HG03439 (cell line): ENCODE measurements around the gene SLC6A19.

Source experiments
- ATAC-seq: cut with Tn5 transposase; IDR thresholded peaks from one replicate; pipeline ENCODE4 v1.9.1; 2021; ENCODE audit warnings: mild to moderate bottlenecking, moderate library complexity; ENCODE audit not compliant: unreplicated experiment

SLC6A19 gene

DNA sequence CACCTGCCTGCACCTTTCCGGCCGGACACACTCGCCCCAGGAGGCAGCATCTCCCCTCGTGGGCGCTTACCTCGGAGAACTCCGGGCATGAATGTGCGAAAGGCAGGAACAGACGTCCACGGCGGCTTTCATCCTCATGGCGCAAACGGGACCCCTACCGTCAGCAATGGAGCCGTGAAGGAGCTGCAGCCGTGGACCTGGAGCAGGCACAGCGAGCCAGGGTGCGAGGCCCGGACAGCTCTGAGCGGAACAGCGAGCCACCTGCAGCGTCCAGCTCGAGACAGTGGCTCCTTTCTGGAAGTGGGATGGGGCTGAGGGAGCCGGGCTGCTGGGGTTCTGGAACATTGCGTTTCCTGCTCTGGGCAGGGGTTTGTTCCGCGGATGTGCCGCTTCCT lies 7.8 kb upstream of the SLC6A19 start:
- no peak for ATAC-seq

DNA sequence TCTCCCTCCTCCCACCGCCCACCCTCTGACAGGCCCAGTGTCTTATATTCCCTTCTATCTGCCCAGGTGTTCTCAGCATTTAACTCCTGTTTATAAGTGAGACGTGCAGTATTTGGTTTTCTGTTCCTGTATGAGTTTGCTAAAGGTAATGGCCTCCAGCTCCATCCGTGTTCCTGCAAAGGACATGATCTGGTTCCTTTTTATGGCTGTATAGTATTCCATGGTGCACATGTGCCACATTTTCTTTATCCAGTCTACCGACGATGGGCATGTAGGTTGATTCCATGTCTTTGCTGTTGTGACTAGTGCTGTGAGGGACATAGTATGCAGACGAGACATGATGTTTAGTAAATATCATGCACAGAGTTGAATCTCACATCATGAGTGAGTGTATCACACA lies 7.0 kb upstream of the SLC6A19 start:
- no peak for ATAC-seq

DNA sequence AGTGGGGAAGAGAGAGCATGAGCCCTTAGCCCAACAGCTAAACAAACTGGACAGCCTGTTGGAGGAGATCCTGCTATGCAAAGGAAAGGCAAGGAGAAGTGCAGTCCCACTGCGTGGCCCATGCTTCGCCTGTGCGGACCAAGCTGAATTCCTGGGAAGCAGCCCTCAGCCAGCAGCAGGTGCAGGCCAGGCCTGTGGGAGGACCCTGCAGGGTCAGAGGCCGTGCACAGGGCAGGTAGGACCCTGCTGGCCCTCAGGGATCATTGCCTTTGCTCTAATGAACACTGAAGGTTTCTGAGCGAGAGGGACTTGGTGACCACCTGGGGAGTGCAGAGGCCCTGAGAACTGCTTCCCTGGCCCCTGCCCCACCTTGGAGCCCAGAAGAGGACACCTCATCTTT lies 6.0 kb upstream of the SLC6A19 start:
- ATAC-seq, result no peak

DNA sequence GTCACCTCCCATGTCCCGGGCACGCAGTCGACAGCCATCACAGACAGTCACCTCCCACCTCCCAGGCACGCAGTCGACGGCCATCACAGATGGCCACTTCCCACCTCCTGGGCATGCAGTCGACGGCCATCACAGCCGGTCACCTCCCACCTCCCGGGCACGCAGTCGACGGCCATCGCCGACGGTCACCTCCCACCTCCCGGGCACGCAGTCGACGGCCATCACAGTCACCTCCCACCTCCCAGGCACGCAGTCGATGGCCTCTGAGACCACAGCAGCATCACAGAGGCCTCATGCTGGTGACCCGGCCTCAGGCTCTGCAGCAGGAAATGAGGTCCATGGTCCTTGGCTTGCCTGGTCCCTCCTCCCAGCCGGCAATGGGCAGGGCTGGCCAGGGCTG lies 5.5 kb upstream of the SLC6A19 start:
- ATAC-seq, result no peak

DNA sequence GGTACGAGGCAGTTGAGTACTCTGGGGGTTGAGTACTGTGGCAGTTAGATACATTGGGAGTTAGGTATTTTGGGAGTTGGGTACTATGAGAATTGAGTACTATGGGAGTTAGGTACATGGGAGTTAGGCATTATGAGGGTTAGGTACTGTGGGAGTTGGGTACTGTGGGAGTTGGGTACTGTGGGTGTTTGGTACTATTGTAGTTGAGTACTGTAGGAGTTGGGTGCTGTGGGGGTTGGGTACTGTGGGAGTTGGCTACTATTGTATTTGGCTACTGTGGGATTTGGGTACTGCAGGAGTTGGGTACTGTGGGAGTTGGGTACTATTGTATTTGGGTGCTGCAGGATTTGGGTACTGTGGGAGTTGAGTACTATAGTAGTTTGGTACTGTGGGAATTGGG lies 4.8 kb upstream of the SLC6A19 start:
- no peak for ATAC-seq

DNA sequence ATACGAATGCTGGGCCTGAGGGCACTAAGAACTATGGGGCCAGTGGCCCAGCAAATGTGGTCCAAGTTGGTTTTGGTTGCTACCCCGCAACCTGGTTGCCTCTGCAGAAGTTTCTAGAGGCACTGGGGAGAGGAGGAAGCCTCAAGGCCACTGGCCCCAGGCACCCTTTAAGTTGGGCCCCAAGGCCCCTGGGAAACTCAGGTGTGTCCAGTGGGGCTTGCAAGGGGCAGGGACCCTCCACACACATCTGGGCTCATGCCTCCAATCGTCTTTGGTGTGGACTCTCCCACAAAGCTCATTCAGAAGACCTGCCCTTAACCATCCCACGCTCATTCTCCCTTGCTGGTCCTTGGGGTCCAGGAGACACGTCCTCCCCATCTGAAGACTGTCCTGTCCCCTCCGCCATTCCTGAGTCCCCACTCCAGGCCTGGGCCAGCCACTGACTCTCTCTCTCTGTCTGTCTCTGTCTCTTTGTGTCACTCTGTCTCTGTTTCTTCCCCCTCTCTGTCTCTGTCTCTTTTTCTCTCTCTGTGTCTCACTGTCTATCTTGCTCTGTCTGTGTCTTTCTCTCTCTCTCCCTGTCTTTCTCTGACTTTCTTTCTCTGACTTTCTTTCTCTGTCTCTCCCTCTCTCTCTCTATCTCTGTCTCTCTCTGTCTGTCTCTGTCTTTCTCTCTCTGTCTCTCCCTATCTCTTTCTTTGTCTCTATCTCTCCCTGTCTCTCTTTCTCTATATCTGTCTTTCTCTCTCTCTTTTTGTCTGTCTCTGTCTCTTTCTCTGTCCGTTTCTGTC lies 3.3 kb upstream of the SLC6A19 start:
- no peak for ATAC-seq

DNA sequence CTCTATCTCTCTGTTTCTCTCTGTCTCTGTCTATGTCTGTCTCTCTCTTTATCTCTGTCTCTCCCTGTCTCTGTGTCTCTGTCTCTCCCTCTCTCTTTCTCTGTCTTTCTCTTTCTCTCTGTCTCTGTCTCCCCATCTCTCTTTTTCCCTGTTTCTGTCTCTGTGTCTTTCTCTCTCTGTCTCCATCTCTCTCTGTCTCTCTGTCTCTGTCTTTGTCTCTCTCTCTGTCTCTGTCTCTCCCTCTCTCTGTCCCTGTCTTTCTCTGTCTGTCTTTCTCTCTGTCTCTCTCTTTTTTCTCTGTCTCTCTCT lies 2.1 kb upstream of the SLC6A19 start:
- ATAC-seq, result no peak

DNA sequence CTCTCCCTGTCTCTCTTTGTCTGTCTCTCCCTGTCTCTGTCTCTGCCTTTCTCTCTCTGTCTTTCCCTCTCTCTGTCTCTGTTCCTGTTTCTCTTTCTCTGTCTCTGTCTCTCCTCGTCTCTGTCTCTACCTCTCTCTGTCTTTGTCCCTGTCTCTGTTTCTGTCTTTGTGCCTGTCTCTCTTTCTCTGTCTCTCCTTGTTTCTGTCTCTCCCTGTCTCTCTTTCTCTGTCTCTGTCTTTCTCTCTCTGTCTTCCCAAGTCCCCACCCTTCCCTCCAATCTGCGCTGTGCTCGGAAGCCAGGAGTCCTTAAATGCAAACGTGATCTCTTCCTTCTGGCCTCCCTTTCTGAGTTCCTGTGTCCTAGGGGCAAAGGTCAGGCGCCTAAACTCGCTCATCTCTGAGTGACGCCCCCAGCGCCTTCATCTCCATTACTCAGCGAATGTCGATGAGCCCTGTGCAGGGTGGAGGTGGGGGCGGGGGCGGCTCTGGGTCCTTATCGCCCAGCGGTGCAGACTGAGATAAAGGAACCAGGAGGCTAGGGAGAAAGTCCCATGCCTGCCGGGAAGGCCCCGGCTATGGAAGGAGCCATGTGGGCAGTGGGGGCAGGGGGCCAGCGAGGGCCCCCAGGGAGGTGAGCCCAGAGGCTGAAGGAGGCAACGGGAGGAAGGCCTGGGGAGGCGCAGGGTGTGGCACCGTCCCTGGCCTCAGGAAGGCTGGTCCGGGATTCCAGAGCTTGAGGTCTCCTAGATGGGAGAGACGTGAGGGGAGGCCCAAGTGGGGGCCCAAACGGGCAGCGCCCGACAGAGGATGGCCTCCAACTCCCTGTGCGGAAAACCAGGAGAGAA lies 1.5 kb upstream of the SLC6A19 start:
- no peak for ATAC-seq

DNA sequence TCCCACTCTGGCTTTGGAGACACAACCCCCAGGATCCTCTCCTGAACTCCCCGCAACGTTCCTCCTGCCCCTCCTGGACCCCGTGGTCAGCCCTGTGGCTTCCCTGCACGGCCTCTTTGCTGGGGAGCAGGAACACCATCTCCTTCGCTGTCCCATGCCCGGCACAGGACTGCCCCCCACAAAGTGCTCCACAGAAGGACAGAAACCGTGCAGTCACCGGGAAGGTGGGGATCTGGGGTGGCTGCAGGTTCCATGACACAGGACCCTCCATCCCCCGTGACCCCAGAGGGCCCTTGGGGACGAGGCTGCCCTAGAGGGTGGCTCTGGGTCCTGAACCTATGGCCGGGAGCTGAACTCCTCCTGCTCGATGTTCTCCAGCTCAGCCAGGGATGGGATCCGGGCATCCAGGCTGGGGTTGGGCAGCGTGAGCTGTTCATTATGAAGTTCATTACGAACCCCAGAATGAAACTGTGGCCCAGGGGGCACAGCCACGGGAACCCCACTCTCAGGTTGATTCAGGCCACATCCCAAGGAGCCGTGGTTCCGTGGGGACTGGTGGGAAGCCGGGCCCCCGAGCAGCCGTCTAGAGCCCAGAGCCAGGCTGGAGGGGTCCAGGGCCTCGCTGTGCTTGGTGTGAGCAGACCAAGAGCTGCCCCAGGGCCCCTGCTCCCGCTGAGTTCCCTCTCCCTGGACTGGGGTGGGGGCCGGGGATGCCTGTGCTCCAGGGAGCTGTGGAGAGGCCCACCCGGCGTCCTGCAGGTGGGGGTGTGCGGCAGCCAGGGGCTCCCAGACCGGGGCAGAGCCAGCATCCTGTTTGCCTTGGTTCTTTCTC lies 684 bp upstream of the SLC6A19 start:
- no peak for ATAC-seq

DNA sequence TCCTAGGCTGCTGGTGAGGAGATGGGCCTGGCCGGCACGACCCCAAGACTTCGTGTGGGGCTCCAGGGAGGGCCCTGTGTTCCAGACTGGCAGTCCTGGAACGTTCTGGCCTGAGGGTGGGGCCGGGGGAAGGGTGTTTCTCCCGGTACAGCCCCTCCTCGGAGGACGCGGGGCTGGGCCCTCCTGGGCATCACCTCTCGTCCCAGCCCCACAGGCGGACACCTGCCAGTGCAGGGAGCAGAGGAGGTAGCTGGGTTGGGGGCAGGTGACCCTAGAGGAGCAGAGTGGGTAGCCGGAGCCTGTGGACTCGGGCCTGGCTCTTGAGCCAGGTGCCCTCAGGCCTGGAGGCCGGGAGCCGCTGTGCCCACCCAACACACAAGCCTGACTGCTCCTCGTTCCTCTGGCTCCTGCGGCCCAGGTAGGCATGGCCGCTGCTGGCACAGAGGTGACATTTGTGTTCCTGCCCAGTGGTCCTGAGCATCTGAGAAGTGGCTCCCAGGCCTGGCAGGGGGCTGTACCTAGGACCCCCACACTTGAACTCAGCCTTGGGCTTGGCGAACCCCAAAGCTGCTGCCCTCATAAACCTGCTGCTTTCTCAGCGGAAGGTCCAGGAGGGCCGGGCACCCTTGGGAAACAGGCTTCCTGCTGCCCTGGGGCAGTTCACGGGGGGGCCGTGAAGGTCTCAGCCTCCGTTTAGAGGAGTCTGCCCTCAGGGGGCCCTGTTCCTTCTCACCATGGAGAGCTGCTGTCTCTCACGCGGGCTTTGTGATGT lies 817 bp downstream of the SLC6A19 start:
- ATAC-seq, result no peak

DNA sequence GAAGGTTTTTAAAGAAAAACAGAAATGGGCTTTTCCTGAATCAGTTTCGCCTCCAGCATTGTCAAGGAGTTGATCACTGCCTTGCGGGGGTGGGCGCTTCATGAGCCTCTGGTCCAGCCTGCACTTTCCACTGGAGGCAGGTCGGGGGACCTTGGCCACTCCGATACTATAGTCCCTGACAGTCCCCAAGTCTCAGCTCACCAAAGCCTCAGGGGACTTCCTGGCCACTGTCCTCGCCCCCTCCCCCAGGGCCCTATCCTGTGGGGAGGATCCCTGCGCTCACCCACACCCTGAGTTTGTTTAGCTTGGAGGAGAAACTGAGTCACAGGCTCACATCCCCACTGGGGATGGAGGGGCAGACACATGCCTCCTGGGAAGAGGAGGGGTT lies 1.4 kb downstream of the SLC6A19 start:
- ATAC-seq, result no peak

DNA sequence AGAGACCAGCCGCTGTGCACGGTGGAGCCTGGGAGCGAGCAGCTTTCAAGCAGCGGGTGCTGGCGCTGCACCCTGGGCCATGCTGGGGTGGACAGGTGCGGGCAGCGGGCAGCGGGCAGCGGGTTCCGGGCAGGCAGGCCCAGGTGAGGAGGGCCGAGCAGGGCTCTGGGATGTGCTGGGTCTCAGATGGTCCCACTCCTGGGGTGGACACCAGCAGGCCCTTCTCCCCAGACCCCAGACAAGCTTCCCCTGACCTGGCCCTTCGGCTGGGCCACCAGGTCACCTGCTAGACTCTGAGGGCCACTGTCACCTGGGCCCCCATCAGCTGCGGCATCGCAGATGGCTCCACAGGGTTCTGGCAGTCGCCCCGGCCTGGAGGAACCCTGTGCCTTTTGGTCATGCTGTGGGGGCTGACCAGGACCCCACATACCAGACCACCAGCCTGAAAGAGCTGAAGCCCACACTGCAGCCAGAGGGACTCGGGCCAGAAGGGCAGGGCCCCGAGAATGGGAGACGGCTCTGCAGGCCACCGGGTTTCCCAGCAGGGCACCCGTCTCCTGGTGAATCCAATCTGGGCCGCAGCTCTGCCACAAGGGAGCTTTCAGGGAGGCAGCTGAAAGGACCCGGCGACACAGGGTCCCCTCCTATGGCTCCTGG lies 2.0 kb downstream of the SLC6A19 start:
- no peak for ATAC-seq

DNA sequence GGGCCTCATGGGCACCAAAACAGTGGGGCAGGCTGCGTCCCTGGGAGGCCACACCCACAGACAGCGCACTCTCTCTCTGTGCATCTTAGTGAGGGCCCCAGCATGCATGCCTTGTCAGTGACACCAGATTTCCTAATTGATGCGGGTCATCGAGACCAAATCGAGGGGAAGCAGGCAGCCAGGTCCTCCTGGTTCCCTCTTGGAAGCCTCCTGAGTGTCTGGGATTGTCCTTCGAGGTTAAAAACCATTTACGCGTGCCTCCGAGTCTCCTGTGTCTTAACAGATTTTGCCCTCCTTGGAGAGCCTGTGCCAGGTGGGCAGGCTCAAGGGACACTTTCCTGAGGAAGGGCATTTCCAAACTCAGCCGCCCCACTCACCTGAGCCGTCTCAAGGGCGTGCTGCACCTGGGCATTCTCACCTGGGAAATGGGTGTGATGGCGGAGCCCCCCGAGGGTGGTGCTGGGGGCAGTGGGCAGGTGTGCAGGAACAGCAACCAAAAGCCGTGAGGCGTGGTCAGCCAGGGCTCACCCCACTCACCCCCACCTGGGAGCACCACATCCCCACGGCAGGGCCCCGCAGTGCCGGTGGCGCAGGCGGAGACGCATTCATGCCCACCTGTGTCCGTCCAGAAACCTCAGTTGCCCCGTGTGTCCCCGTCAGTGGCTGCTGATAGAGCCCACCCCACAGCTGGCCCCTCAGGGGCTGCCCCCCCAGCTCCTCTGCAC lies 2.7 kb downstream of the SLC6A19 start:
- no peak for ATAC-seq

DNA sequence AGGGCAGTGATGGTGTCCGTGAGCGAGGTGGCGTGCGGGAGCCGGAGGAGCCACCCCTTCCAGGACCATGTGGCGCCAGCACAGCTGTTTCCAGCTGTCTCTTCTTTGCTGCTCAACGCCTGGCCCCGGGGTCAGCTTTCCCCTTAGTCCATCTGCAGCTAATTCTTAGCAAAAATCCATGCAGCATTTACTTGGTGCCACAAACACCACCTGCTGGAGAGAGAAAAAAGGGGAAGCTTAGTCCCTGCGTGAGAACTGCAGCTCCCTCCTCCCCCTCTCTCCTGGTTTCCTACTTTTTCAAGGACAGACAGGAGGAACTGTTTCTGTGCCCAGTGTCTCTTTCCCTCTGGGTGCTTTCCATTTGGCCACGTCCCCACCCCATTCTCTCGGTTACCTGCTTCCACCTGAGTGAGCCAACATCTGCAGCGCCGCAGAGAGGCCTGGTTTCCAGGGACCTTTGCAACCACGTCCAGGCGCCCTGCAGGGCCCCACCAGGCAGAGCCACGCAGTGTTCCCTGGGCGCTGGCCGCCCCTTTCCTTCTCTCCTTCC lies 3.4 kb downstream of the SLC6A19 start:
- no peak for ATAC-seq

DNA sequence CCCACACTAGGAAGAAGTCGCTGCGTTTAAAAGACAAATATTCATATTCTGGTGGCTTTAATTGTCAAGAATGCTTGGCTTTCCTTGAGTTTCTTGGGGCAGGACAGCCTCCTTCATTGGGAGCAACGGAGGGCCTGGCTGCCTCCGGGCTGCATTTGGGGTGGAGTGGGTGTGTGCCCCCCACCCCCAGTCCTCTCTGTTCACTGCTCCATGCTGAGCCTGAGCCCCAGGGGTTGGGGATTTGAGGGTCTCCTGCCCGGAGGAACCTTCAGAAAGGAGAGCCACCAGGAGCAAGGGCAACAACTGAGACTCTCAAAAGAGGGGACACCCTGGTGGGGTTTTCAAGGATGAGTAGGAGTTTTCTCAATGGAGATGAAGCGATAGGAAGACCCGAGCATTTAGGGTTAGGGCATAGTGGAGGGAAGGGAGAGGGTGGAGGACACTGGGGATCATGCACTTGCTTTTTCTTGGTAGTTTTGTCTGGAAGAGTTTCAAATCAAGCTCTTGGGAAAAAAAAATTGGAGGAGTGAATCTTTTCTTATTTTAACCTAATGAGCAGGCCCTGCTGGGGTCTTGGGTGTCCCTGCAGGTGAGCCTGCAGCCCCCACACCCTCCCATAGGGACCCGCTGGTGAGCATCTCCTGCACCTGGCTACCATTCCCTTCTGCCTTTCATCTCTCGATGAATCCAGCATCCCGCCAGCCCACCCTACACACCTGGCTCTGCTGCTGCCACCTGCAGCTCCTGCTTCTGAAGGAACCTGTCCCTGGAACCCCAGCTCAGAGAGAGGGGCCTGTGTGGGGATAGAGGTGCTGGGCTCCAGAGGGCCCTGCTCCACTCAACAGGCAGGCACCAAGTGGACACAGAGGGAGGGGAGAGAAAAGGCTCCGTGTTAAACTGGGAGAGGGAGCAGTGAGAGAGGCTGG lies 4.1 kb downstream of the SLC6A19 start:
- no peak for ATAC-seq

DNA sequence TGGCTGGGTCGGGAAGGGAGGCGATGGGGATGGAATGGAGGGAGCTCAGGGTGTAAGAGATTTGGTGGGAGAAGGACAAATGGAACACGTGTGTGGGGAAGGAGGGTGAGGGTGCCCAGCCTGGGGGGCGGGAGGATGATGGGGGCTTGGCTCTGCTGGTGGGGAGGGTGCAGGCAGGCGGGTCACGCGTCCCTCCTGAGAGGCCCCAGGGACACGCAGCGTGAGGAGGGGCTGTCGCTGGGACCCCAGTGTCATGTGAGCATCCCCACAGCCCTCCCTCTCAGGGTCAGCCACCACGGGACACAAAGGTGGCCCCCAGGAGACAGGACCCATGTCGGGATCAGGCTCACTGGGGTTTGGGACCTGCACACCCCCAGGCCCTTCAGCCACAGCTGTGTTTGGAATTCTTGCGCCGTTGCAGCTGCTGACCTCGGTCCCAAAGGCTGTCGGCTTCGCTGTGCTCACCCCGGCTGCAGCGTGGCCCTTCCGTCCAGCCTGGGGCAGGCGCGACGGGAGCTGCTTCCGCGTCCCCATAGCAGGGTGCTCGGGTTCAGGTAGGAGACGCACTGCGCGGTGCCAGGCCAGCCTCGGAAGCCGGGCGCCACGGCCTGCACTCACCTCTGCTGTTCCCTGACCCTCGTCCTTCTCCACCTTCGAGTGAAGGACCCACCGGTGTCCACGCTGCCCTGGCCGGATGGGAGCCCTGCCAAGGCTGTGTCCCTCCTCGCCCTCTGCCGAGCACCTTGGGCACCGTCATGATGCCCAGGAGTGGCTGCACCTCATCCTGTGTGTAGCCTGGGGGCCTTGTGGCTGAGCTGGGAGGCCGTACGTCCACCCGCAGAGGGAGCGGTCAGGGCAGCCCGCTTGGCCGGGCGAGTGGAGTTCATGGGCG lies 5.4 kb downstream of the SLC6A19 start:
- no peak for ATAC-seq

DNA sequence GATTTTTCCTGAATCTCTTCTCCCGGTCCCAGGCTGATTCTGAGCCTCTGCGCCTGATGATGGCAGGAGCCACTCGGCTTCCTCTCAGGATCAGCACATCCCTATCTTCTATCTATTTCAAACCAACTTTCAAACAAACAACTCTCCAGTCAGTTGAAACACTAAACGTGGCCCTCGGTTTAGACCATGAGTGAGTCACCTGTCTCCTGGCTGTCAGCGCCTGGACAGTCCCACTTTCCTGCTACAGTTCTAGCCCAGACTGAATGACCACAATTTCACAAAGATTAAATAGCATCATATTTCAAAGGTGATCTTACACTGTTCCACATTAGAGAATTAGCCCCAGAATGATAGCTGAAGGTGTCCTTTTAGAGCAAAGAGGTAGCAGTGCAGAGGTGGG lies 6.2 kb downstream of the SLC6A19 start:
- ATAC-seq, result no peak
